Activated CD4-positive, alpha-beta T cell treated with anti-CD3 and anti-CD28 coated beads for 1 hour (primary cell): ENCODE results near the gene EMP3.
A peak's percentile ranks its signal among the peaks of the same experiment; 100 is the strongest.
"Not testable (repeated sequence)": the region's sequence is repeated elsewhere in the genome, so short reads cannot be mapped to it uniquely, and the experiment has no call there.

Experiments
- DNase-seq: peaks from one replicate; pipeline ENCODE4 v3.0.0-alpha.2; 2020

The EMP3 gene

GRCh38 chr19:48325265-48325910, at the start of gene EMP3:
TSS of gene EMP3 (plus strand) at chr19:48325552. CDS start at chr19:48326845, 1,293 bp downstream.
- DNase-seq, result peak; percentile 78

GRCh38 chr19:48279747-48280146, 45.6 kb upstream of the EMP3 start:
- no peak for DNase-seq

GRCh38 chr19:48283908-48284307, 41.4 kb upstream of the EMP3 start:
- DNase-seq, result no peak

- no peak for DNase-seq
Measured at GRCh38 chr19:48284896-48285295, 40.5 kb upstream of the EMP3 start.

- DNase-seq, result no peak
Measured at GRCh38 chr19:48287748-48288147, 37.6 kb upstream of the EMP3 start.

- no peak for DNase-seq
Measured at GRCh38 chr19:48290401-48290770, 35.0 kb upstream of the EMP3 start.

GRCh38 chr19:48290771-48291488, 34.4 kb upstream of the EMP3 start:
- DNase-seq, result peak; percentile 51

- DNase-seq, result not testable (repeated sequence)
Measured at GRCh38 chr19:48291489-48291815, 33.9 kb upstream of the EMP3 start.

- no peak for DNase-seq
Measured at GRCh38 chr19:48292798-48293197, 32.6 kb upstream of the EMP3 start.

- no peak for DNase-seq
Measured at GRCh38 chr19:48295458-48295857, 29.9 kb upstream of the EMP3 start.

GRCh38 chr19:48296963-48297734, 28.2 kb upstream of the EMP3 start:
- no peak for DNase-seq

GRCh38 chr19:48297975-48298374, 27.4 kb upstream of the EMP3 start:
- no peak for DNase-seq

GRCh38 chr19:48301886-48302599, 23.3 kb upstream of the EMP3 start:
- DNase-seq, result no peak

GRCh38 chr19:48302600-48302959, 22.8 kb upstream of the EMP3 start:
- DNase-seq, result no peak

GRCh38 chr19:48303367-48303766, 22.0 kb upstream of the EMP3 start:
- DNase-seq, result no peak

- no peak for DNase-seq
Measured at GRCh38 chr19:48303866-48304265, 21.5 kb upstream of the EMP3 start.

- DNase-seq, result no peak
Measured at GRCh38 chr19:48308631-48309586, 16.4 kb upstream of the EMP3 start.

GRCh38 chr19:48309731-48310130, 15.6 kb upstream of the EMP3 start:
- DNase-seq, result not testable (repeated sequence)

GRCh38 chr19:48310227-48310626, 15.1 kb upstream of the EMP3 start:
- no peak for DNase-seq

- DNase-seq, result no peak
Measured at GRCh38 chr19:48311384-48311783, 14.0 kb upstream of the EMP3 start.

GRCh38 chr19:48315712-48316111, 9.6 kb upstream of the EMP3 start:
- DNase-seq, result no peak

GRCh38 chr19:48317708-48317960, 7.7 kb upstream of the EMP3 start:
- not testable (repeated sequence) for DNase-seq
